K562 (cell line): ENCODE measurements around the gene RBP3.

Source experiments
- BRCA1 ChIP-seq, 2 experiments: fragments of 450-650 bp in 1 of 2; sonication (generic) in 1 of 2; formaldehyde crosslinking in 1 of 2; IDR thresholded peaks; 2 replicates each; pipeline versions ENCODE4 v1.5.0 to v1.6.1; 2017 to 2020; ENCODE audit warnings: mild to moderate bottlenecking in 1 of 2, missing genetic modification reagents in 1 of 2
- HNRNPUL1 ChIP-seq: fragments of 200-400 bp; formaldehyde crosslinking; IDR thresholded peaks from 2 replicates; pipeline ENCODE4 v1.6.1; 2017; ENCODE audit warnings: low read length
- MED1 ChIP-seq: sonication (generic); formaldehyde crosslinking; IDR thresholded peaks from 2 replicates; pipeline ENCODE4 v1.8.1; 2023; ENCODE audit warnings: missing genetic modification reagents, borderline replicate concordance
- MXI1 ChIP-seq: IDR thresholded peaks from 2 replicates; pipeline ENCODE4 v1.6.1; 2011; ENCODE audit warnings: low read depth, mild to moderate bottlenecking, improper control_type of control experiment, low read length
- NRF1 ChIP-seq, 2 experiments: fragments of 450-650 bp; IDR thresholded peaks in 1 of 2; conservative IDR thresholded peaks in 1 of 2; 2 replicates each; pipeline ENCODE4 v1.6.1; 2014; ENCODE audit warnings: mild to moderate bottlenecking in 2 of 2
- RAD21 ChIP-seq, 2 experiments: fragments of 250-450 bp in 1 of 2; fragments of 450-650 bp in 1 of 2; sonication (Bioruptor Pico) in 1 of 2; formaldehyde crosslinking in 1 of 2; IDR thresholded peaks in 1 of 2; conservative IDR thresholded peaks in 1 of 2; 2 replicates each; pipeline versions ENCODE4 v1.4.0 to v1.8.0; 2020 to 2022; ENCODE audit warnings: mild to moderate bottlenecking in 2 of 2, moderate library complexity in 1 of 2
- RB1 ChIP-seq: fragments of 450-650 bp; IDR thresholded peaks from 2 replicates; pipeline ENCODE4 v1.6.1; 2017; ENCODE audit warnings: low read depth, mild to moderate bottlenecking
- STAT5B ChIP-seq: fragments of 250-450 bp; sonication (Bioruptor Pico); IDR thresholded peaks from 2 replicates; pipeline ENCODE4 v1.8.0; 2021; ENCODE audit warnings: mild to moderate bottlenecking, inconsistent platforms
- ZNF668 ChIP-seq: fragments of 250-450 bp; sonication (Bioruptor Pico); IDR thresholded peaks from 2 replicates; pipeline ENCODE4 v1.8.0; 2022; ENCODE audit warnings: mild to moderate bottlenecking, inconsistent platforms
- ZNF778 ChIP-seq: fragments of 450-650 bp; formaldehyde crosslinking; IDR thresholded peaks from 2 replicates; pipeline ENCODE4 v1.4.0; 2020; ENCODE audit warnings: mild to moderate bottlenecking, moderate library complexity
- TF ChIP-seq, protein P1 (sequence below): sonication (generic); formaldehyde crosslinking; IDR thresholded peaks from 2 replicates; pipeline ENCODE4 v1.5.0; 2020; ENCODE audit warnings: missing genetic modification reagents

GRCh38 chr10:47400251-47400650, 52.1 kb downstream of the RBP3 start:
- TF ChIP-seq ZNF668 (CRISPR knock-in tag), result no peak
- no peak for TF ChIP-seq ZNF778
- no peak for TF ChIP-seq MED1
- no peak for TF ChIP-seq BRCA1 (IDR thresholded peaks at IDR 0.05)
- TF ChIP-seq BRCA1 (CRISPR knock-in tag; IDR thresholded peaks at IDR 0.05), result no peak
- TF ChIP-seq RAD21 (CRISPR knock-in tag; conservative IDR thresholded peaks at IDR 0.05 in 1 of 2, IDR thresholded peaks at IDR 0.05 in 1 of 2), result no peak
- TF ChIP-seq STAT5B (CRISPR knock-in tag), result no peak
- TF ChIP-seq NRF1 (conservative IDR thresholded peaks at IDR 0.05 in 1 of 2, IDR thresholded peaks at IDR 0.05 in 1 of 2), result no peak
- no peak for TF ChIP-seq RB1
- TF ChIP-seq HNRNPUL1, result no peak
- no peak for TF ChIP-seq MXI1
- TF ChIP-seq, protein P1, sequence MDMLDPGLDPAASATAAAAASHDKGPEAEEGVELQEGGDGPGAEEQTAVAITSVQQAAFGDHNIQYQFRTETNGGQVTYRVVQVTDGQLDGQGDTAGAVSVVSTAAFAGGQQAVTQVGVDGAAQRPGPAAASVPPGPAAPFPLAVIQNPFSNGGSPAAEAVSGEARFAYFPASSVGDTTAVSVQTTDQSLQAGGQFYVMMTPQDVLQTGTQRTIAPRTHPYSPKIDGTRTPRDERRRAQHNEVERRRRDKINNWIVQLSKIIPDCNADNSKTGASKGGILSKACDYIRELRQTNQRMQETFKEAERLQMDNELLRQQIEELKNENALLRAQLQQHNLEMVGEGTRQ (CRISPR knock-in tag), result no peak
